GM18868 (cell line): Measurements from ENCODE around the gene RNF212.

ENCODE experiments used
- ATAC-seq: cut with Tn5 transposase; IDR thresholded peaks from one replicate; pipeline ENCODE4 v1.9.1; 2021; ENCODE audit warnings: mild to moderate bottlenecking, moderate library complexity; ENCODE audit not compliant: unreplicated experiment

Gene RNF212

DNA sequence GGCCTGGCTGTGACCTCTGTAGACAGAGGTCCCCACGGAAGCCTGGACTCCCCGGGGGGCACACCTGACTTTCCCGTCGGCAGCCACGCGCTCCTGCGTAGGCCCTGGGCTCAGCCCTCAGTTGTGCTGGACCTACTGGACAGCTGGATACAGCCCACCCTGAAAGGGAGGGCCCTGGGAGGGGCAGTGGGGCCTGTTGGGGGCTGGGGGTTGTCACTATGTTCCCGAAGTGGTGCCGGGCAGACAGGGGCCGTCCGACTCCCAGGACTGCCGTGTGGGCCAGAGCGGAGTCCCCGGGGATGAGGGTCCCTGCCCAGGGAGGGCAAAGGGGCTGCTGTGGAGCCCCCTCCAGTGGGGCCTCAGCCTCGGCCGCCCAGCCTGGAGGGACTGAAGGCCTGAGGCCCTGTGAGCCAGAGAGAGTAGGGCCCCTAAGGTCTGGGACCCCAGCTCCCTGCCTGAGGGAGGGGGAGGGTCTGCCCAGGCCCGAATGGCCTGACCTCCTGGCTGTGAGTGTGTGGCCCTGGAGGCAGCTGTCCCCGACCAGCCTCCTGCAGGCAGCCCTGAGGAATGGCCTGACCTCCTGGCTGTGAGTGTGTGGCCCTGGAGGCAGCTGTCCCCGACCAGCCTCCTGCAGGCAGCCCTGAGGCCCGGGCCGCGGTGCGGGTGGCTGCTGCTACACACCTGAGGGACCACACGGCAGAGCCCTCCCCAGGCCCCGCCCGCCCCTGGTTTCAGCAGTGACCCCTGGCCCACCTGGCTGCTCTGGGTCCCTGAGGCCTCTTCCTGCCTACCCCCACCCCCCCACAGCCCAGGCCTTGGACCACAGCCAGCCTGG lies 76.2 kb downstream of the RNF212 start:
- ATAC-seq: no peak

DNA sequence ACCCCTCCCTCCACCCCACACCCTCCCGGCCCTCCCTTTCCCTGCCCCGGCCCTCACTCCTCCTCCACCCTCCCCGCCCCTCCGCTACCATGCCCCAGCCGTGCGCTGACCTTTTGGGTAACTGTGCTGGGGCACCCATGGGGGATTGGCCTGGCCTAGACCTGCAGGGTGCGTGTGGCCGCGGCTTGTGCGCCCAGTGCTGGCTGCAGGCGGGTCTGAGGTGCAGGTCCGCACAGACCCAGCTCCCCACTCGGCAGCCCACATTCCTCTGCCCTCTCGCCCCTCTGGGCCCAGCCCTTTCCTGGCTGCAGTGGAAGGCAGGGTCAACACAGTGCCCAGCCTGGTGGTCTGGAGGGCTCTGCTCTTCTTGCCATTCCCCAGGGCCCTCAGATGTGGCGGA lies 77.3 kb downstream of the RNF212 start:
- no peak for ATAC-seq

DNA sequence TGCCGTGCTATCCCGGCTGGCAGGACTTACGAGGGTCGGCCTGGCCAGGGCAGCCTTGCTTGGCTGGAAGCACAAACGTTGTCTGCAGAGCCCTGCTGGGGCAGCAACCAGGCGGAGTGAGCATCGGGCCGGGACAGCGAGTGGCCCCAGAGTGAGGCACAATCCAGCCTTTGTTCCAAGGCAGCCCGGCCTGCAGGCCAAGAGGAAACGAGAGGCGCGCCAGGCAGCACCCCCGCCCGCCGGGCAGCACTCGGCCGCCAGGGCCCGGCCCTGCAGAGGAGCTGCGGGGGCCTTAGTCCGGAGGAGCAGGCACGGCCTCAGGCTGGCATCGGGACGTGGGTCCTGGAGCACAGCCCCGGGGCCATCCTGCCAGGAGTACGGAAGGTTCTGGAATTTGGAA lies 77.9 kb downstream of the RNF212 start:
- ATAC-seq: no peak

DNA sequence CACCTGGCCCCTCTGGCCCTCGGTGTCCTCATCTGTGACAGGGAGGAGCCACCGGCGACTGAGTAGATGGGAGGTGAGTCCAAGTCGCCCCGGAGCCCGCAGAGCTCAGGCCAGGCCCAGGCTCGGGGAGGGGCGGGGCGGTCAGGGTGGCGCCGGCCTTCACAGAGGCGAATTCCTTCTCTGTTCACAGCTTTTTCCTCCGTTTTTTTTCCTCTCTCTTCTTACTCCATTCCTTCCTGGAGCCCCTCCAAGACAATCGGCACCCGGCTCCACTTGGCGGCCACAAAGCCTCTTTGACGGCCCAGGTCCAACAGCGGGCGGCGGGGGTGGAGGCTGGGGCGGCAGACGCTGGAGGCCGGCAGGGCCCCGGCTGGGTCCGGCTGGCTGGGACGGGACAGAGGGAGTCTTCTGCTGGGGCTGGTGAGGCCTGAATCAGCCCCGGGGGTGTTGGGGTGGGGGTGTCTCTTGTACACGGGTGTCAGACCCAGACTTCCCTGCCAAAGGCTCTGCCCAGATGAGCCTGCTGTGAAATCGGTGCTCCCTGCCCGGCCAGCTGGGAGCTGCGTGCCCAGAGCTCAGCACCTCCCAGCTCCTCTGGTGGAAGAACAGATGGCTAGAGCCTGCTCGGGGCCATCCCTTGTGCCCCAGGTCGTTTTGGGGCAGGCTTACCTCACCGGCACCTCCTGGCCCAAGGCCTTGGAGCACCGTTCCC lies 79.4 kb downstream of the RNF212 start:
- ATAC-seq: no peak

DNA sequence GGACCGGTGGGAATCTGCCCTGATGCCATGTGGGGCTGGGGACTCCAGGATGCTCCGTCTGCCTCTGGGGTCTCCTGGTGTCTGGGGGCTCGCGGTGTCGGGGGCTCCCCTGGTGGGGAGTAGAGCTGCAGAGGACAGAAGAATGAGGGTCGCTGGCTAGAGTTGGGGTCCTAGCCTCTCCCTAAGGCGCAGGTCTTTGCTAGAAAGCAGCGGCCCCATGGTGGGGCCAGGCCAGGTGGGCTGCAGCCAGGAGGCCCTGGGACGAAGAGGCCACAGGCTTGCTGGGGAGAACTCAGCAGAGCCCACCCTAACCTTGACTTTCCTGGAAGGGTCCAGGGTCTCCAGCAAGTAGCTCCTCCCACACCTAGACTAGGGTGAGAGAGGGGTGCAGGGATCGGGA lies 80.5 kb downstream of the RNF212 start:
- no peak for ATAC-seq

DNA sequence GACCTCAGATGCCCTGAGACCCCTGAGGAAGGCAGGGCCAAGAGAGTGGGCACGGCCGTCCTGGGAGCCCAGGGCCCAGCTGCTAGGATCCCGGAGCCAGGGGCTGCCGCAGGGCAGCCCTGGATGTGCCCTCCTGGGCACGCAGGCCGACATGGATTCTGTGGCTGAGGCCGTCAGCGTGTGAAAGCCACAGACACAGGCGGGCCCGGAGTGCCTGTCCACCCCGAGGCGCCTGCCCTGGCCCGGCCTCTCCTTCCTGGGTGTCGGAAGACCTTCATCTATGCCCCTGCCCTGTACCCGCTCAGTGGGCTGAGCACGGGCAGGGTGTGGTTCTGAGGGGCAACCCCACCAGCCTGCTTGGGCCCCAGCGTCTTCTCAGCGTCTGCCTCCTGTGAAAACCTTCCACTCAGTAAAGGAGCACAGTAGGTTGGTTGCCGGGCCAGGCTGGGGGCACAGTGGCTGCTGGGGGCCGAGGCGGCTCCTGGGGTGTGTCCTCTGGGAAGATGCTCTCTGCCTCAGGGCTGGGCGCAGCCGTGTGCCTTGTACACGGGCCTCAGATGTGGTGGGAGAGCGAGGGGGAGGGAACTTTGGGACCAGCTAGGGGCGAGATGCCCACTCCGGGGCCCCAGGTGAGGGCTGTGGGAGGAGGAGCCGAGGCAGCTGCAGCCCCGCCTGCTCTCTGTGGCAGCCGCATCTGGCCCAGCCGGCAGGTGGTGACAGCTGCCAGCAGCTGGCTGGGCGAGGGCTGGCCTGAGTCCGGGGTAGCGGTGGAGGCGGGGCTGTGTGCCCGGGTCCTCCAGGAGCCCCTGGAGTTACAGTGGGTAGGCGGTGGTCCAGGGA lies 81.2 kb downstream of the RNF212 start:
- ATAC-seq: no peak

DNA sequence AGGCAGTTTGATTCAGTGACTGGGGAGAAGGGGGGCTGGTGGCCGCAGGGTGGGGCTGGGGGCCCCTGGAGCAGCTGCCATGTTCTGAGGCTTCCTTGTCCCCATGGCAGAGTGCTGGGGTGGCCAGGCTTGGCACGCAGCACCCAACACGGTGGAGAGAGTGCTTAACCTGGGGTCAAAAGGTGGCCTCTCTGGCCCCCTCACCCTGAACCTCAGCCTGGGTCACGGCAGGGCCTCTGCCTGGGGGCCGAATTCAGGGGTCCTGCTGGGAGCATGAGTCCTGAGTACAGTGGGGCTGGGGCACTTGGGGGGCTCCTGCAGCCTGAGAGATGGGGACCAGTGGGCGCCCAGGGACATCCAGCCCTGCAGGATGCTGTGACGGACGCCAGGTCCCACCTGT lies 82.0 kb downstream of the RNF212 start:
- ATAC-seq: no peak

DNA sequence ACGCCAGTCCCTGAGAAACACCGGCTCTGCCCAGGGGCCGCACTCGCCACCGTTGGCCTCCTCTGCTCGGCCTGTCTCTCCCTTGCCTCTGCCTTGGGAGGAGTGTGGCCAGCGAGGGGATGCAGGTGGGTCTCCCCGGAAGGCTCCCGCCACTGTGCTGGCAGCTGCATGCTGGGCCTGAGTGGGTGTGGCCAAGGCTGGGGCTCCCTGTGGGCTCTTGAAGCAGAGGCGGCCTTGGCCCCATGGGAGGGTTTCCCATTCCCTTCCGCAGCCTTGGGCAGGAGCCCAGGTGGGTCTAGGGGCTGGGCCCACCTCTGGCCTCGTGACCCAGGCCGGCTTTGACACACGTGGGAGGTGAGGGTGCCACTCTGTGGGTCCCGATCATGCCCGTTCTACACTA lies 82.8 kb downstream of the RNF212 start:
- no peak for ATAC-seq

DNA sequence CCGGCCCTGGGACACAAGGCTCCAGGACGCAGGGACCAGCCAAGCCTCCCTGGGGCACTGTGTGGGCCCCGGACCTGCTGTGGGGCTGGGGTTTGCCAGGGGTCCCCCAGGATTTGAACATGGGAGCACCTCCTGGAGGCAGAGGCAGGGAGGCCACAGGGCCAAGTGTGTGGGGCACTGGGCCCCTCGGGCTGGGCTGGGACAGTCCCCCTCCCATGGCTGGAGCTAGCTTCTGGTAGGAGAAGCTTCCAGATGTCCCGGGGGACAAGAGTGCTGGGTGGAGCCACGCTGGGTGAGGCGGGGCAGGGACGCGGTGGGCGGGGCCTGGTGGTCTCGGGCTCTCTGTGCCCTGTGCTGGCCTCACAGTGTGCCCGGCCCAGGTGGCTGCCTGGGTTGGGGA lies 83.3 kb downstream of the RNF212 start:
- no peak for ATAC-seq

DNA sequence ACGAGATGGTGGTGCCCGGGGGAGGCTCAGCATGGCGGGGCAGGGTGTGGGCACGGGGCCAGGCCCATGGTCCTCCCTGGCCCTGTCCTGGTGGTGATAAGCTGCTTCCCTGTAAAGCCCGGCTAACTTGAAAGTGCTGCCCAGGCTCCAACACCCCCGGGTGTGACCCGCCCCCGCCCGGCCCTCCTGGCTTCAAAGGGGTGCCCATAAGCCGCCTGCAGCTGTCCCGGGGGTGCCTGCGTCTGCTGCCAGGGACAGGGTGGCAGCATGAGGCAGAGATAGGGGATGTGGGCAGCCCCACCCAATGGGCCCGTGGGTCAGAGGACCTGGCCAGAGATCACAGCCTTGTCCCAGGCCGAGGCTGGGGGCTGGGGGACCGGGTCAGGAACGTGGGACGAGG lies 83.8 kb downstream of the RNF212 start:
- ATAC-seq: no peak

DNA sequence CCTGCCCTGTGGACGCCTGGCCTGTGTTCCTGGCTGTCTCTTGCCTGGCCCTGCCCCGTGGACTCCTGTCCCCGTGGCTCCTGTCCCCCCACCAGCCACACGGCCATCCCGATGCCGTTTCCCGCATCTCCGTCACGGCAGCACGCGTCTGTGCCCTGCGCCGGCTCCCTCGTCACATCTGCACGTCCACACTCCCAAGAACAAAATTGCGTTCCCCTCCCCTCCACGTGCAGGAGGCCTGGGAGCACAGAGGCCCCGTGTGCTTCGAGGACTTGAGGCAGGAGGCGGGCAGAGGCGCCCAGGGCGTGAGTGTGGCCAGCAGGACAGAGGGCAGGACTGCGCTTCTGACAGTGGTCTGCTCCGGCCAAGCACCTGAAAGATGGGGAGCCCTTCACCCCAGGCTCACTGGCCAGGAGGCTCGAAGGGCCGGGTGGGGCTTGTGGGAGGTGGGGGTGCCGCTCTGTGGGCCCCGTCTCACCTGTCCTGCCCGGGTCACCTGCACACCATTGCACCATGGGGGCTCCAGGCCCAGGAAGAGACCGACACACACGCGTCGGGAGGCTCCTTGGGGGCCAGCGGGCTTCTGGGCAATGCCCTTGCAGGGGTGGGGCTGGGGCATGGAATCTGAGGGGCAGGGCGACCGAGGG lies 84.7 kb downstream of the RNF212 start:
- no peak for ATAC-seq

DNA sequence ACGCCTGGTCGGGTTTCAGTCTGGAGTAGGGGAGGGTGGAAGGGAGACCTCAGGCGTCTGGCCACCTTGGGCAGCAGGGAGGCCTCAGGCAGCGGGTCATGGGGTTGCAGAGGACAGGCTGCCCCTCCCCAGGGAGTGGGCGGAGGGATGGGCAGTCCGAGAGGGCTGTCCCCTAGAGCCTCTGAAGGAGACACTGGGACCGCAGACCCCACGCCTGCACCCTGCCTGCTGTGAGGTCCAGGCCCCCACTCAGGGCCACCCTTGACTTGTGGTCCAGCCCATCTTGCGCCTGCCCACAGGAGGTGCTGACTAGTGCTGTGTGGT lies 85.5 kb downstream of the RNF212 start:
- no peak for ATAC-seq

DNA sequence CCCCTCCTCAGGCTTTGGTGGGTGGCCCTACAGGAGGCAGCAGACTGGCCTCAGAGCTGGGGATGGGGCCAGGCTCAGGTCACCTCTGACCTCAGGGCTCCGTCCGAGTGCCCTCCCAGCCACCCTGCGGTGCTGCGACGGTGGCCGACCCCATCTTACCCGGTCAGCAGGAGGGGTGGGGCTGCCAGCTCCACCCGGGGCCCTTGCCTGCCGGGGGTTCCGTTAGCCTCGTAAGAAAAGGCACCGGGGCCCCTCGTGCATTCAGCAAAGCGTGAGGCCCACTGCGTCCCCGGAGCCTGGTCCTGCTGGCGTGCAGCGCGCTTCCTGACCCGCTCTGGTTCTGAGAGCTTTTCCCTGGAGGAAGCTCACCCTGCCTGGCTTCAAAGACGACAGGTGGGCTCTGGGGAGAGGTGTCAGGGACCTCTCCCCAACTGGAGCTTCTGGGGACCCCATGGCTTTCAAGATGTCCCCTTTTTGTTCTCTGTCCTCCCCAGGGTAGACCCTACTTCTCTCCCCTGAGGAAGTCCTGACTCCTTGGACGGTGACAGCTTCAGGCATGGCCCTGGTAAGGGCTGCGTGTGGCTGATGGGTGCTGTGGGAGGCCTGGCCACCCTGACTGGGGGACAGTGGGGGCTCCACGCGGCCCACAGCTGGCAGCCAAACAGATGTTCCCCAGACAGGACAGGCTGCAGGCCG lies 86.0 kb downstream of the RNF212 start:
- no peak for ATAC-seq

DNA sequence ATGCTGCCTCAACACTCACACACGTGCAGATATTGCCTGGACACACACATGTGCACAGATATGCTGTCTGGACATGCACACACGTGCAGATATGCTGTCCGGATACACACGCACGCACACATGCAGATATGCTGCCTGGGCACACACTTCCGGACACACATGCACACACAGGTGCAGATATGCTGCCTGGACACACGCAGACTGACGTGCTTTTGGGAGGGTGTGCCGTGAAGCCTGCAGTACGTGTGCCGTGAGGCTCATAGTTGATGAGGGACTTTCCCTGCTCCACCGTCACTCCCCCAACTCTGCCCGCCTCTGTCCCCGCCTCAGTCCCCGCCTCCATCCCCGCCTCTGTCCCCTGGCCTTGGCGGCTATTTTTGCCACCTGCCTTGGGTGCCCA lies 87.2 kb downstream of the RNF212 start:
- ATAC-seq: peak; percentile 91

DNA sequence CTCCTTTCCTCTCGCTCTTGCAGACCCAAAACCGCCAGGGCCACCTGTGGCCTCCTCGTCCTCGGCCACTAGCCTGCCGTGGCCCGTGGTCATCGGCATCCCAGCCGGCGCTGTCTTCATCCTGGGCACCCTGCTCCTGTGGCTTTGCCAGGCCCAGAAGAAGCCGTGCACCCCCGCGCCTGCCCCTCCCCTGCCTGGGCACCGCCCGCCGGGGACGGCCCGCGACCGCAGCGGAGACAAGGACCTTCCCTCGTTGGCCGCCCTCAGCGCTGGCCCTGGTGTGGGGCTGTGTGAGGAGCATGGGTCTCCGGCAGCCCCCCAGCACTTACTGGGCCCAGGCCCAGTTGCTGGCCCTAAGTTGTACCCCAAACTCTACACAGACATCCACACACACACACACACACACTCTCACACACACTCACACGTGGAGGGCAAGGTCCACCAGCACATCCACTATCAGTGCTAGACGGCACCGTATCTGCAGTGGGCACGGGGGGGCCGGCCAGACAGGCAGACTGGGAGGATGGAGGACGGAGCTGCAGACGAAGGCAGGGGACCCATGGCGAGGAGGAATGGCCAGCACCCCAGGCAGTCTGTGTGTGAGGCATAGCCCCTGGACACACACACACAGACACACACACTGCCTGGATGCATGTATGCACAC lies 88.3 kb downstream of the RNF212 start:
- no peak for ATAC-seq

DNA sequence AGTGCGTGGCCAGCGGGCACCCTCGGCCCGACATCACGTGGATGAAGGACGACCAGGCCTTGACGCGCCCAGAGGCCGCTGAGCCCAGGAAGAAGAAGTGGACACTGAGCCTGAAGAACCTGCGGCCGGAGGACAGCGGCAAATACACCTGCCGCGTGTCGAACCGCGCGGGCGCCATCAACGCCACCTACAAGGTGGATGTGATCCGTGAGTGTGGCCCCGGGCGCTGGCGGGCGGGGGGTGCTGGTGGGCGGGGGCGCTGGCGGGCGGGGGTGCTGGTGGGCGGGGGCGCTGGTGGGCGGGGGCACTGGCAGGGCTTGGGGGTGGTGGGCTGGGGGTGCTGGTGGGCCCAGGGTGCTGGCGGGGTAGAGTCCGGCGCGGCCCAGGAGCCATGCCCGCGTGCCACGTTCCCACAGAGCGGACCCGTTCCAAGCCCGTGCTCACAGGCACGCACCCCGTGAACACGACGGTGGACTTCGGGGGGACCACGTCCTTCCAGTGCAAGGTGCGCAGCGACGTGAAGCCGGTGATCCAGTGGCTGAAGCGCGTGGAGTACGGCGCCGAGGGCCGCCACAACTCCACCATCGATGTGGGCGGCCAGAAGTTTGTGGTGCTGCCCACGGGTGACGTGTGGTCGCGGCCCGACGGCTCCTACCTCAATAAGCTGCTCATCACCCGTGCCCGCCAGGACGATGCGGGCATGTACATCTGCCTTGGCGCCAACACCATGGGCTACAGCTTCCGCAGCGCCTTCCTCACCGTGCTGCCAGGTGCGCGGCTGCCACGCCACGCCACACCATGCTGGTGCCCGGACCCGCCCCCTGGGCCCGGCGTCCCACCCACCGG lies 89.2 kb downstream of the RNF212 start:
- ATAC-seq: no peak

DNA sequence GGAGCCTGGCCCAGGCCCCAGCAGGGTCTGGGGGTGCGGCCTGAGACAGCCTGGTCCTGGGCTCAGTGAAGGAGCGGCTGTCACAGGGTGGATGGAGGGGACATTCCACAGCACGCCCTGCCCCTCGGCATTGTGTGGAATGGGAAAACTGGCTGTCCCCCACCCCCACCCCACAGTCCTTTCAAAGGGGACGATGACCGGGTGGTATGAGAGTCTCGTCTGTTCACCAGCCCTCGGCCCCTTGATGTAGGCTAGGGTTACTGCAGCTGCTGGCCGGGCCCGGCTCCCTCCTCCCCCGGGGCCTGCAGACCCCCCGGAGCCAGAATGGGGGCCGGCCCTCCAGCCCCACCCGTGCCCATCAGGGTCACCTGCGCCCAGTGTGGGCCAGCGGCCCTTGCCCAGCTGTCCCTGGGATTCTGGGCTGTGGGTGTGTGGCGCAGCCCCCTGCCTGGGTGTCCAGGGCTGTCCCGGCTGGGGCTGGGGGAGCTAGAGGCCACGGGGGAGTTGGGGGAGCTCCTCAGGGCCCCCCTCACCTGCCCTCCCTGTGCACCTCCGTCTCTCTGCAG lies 90.2 kb downstream of the RNF212 start:
- no peak for ATAC-seq

DNA sequence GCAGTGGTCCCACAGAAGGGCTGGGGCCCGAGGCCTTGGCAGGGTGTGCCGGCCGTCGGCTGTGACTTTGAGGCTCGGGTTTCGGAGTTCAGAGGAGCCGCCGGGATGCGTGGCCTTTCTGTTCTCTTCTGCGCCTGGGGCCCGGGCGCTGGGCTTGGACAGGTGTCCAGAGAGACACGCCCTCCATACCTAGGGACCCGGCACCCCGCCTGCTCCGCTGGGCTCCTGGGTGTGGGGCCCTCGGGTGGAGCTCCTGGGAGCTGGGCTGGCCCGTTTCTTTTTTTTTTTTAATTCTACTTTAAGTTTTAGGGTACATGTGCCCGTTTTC lies 90.7 kb downstream of the RNF212 start:
- ATAC-seq: no peak
